NCI-H774 (cell line): ENCODE results near the gene KCTD10.
"Not testable (repeated sequence)": the region's sequence is repeated elsewhere in the genome, so short reads cannot be mapped to it uniquely, and the experiment has no call there.

ENCODE experiments used
- DNase-seq: peaks from one replicate; lab custom pipeline; 2025; lab: John Stamatoyannopoulos, UW

KCTD10 gene

DNA sequence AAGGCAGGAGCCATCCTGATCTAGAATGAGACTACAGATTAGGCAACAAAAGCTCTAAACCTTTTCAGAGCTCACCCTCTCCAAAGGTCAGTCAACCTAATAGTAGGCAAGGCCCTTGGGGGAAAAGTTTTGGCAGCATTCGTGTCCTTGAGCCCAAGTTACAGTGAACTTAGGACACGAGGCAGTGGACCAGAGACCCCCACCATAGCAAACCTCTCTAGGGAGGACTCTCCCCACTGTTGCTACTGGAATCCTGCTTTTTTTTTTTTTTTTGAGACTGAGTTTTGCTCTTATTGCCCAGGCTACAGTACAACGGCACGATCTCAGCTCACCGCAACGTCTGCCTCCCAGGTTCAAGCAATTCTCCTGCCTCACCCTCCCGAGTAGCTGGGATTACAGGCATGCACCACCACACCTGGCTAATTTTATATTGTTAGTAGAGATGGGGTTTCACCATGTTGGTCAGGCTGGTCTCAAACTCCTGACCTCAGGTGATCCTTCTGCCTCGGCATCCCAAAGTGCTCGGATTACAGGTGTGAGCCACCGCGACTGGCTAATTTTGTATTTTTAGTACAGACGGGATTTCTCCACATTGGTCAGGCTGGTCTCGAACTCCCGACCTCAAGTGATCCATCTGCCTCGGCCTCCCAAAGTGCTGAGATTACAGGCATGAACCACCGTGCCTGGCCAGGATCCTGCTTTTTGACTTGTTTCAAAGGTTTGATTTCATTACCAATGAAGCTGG is 3.4 kb downstream of the KCTD10 start:
- DNase-seq, result not testable (repeated sequence)

DNA sequence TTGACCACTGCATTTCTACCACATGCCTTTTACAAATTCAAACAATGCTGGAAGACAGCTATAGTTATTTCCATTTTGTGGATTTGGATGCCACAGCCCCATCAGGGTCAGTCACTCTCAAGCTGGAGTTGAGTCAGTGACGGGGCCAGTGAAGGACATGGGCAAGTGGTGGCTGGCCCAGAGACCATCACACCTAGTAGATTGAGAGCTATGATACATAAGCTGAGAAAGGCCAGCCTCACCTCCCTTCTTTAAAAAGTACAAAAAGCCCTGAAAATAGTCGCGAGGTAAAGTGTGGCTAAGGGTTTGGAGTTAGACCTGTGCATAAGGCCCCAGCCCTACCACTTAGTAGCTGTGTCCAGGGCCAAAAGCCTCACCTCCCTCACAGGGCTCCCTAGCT is 4.1 kb downstream of the KCTD10 start:
- no peak for DNase-seq

DNA sequence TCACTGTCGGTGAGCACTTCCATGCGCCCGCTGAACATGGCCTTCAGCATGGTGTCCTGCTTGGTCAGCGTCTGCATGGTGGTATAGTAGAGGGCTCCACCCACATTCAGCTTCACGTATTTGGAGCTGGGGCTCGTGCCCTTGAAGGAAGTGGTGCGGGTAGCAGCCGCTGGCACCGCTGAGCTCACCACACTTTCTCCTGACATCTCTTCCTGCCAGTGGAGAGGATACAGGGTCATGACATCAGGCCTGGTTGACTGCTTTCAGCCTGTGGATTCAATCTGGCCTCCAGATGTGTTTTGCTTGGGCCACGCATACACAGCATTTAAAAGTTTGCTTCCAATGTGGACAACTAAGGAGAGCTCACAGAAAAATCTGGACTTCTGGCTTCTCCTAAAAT is 7.6 kb downstream of the KCTD10 start:
- DNase-seq, result no peak

DNA sequence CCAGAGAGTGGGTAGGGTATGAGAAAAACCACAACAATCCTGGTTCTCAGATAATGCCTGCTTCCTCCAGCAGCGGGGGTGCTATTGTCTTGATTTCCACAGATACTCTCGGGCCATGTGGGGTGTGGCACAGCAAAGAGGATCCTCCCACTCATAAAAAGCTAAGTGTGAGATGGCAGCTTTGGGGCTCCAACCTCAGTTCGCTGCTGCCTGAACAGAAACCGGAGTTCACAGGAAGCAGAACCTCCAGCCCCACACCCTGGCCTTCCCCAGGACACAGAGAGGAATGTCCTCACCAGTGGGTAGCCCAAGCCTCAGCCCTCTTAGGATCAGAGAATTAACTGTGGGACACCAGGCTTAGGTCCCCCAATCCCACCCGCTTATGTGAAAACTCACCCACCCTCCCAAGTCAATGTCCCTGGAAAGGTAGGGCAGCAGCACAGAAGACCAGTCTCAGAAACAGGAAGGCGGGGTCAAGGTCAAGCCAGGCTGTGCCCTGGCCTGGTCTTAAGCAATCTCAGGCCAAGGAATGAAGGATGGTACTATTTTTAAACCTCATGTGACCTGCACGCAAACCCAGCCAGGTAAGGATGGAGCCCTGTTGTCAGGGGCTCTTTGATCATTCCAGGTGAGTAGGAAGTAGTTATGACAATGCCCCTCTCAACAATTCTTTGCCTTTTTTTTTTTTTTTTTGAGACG is 9.0 kb downstream of the KCTD10 start:
- no peak for DNase-seq

DNA sequence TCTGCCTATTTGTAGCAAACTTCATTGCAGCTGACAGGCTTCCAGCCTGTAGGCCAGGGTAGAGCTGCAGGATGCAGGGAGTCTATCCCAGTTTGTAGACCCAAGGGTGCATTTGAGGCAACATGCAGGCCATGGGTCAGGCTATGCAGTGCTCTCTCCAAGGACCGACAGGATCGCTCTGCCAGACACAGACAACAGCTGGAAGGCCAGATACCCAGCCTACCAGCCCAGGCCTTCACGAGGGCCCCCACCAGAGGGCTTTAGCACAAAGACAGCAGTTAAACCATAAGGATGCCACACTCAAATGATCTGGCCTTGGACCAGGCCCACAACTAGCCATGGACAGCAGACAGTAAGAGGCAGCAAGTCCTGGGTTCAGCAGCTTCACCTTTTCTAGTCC is 10.3 kb downstream of the KCTD10 start:
- no peak for DNase-seq

DNA sequence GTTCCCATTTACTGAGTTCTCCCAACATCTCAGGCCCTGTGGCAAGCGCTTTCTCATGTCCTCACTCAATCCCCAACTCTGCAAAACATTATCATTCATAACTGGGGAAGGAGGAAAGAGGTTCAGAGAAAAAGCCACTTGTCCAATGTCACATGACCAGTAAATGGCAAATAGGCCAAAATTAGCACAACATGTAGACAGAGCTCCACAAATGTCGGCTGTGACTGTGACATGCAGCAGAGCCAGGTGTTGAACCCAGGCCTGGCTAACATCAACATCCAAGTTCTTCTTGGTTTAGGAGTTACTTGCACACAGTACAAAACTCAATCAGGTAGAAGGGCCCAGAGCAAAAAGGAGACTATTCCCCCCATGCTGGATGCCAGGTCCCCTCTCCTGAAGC is 10.8 kb downstream of the KCTD10 start:
- no peak for DNase-seq

DNA sequence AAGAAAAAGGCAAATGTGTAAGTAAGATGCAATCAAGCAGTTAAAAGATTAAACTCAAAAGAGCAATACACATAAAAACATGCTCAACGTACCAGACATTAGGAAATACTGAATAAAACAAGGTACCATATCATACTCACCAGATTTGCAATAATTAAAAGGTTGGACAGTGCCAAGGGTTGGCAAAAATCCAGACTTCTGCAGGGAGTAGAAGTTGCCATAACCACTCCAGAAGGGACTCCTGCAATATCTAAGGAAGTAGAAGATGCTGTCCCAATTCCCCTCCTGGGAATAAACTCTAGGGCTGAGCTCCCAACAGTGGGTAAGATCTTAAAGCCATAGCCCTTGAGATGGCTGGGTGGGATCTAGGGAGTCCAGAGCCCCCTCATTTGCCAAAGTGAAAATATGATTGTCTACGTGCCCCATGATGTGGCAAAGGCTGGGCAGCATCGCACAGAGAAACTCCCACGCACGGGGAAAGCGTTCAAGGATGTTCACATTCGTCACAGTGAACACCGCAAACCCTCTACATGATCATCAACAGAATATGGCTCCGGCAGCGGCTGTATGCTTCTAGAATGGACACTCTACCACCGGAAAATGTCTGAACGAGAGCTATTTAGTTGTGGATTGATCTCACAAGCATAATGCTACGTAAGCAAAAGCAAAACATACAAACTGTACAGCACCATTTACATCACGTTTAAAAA is 12.3 kb downstream of the KCTD10 start:
- no peak for DNase-seq

DNA sequence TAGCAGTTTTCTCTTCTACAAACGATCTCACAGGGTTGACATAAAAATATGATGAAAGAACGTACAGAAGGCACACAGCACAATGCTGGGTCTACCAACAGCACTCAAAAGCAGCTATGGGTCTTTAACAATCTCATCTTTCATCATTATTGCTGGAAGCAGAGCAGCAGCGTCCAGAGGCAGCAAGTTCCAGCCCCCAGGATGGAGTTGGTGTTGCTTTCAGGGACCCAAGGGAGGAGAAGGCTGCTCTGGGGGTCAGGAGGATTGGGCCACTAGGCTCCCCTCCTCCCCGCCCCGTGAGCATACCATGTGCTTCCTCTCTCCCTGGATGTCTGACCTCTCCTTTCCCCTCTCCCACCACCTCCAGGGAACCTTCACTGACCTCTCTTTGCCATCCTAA is 13.3 kb downstream of the KCTD10 start:
- no peak for DNase-seq

DNA sequence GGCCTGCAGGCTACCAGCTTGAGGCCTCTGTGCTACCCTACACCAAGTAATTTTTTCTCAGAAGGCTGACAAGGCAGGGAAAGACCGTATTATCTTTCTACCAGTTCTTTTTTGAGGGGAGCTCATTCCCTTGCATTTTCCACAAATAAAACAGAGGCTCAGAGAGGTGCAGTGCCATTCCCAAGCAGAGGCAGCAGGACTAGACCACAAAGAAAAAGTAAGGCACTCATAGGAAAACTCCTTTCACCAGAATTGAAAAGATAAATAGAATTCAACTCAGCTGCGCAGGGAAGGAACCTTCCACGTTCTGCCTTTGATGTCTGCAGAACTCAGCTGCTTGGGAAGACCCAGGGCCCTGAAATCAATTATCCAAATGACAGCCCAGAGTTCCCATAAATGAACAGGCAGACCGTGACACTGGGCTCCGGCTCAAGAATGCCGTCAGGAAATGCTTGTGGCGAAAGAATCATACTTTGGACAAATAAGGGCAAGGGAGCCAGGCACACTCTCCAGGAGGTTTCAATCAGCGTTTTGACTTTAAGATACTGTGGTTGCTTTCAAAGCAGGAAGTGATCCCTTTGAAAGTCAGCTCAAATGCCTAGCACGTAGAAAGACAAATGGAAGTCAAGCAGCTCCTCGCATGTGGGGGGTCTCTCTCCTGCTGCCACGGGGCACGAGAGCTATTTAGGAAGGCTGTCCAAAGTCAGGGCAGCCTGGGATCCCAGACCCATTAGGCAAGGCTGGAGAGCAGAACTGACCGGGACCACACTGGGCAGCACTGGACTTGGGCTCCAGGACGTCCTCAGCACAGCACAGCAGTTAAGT is 14.0 kb downstream of the KCTD10 start:
- no peak for DNase-seq

DNA sequence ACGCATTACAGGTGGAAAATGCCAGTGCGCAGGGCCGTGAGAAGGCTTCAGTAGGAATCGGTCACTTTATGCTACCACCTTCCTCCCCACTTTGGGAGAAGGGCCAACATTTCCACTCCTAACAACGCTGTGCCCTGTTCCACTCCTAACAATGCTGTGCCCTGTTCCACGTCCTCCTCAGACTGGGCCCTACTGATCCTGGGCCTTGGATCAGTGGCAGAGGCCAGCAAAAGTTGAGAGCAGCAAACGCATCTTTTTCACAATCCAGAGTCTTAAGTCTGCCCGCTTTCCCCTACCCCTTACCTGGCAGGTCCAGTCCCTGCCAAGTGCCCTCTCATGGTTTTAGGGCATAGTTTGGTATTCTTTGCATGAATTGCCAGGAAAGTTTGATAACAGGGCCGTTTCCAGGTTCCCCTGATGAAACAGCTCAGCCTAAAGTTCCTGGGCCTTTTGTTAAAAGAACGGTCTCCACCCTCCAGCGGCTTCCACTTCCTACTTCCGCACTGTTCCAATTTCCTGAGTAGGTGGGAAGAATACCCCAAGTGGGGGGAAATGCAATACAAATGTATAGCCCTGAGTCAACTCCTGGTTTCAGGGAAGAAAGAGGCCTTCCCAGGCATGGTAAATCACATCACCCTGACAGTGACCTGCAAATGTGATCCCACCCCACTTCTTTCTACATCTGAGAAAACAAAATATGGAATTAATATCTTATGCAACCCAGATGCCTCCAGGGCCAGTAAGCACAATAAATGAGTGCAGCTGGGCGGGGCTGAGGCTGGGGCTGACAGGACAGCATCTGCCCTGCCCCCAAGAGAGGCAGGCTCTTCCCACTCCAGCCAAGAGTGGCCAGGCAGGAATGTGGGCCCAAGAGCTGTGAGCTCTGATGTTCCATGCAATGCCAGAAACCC is 15.0 kb downstream of the KCTD10 start:
- DNase-seq, result no peak

DNA sequence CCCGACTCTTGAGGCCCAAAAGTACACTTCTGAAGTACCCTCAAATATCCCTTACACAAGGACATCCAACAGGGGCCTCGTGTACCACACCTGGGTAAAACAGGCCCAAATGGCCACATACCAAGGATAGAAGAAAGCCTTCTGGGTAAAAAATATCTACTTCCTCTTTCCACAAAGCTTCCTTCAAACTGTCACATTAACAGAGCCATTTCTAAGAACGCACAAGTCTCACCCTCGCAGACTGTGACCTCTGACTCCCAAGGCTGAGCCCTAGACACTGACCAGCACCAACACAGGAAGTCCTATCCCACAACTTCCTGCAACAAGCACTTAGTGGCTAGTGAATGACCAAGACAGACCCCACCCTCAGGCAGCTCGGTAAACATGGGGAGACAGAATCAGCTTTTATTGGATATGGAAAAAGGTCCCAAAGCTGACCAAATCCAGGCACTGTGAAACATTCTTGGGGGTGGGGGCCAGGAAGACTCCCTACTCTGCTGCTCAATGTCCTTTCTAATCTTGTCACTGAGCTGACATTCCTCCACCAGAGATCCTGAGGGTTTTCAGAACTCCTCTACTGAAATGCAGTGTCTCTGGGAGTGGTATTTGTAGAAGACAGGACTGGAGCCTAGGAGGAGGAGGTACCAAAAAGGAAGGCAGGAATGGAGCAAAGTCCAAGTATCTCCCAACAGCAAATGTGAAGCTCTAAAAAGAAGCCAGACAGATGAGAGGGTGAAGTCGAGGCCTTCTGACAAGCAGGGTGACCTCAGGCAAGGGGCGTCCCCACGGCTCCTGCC is 15.9 kb downstream of the KCTD10 start:
- DNase-seq, result no peak

DNA sequence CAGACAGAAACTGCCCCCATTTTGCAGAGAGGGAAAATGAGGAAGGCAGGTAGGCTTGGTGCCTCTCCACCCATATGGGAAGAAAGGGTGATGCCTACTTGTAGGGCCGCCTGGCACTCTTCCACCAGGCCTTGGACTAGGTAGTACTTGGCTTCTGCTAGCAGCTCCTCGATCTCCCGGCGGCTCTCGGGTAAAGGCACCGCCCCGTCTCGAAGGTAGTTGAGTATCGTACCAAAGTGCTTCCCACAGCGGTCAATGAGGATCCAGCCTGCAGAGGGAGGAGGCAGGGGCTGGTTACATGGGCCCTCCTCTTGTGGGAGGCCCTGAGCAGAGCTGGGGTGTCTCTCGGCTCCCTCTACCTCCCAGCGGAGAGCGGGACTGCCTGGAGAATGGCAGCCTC is 16.6 kb downstream of the KCTD10 start:
- DNase-seq, result no peak

DNA sequence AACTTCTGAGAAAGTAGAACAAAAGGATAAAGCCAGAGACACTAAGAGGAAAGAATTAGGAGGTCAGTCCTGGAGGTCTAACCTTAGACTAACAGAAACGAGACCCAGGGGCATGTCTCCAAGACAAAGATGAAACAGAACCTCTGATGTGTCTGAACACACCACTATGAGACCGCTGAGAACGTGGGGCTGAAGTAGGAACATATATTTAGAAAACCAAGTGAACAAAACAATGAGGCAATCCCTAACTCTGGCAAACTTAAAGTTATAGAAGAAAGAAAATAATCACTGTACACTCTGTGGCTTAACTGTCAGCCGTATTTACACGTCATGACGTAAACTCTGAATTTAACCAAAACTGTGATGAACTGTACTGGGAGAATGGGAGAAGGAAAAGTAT is 17.9 kb downstream of the KCTD10 start:
- no peak for DNase-seq

DNA sequence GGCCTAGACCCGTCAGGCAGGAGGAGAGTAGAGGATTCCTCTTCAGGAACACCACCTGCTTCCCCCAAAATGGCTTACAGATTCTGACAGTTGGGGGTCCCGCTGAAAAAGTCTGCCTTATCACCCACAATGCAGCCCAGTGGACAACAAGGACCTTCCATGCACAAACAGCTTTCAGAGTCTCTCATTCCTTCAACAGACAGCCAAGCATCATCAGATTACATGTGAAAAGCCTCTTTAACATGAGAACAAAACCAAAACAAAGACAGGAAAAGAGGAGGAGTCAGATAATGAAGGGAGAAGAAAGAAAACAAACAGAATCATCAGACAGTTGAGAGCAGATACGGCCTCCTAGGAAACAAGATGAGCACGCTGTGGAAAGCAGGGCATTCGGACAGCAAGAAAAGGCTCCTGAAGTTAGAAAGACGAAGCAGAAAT is 18.3 kb downstream of the KCTD10 start:
- DNase-seq, result no peak

DNA sequence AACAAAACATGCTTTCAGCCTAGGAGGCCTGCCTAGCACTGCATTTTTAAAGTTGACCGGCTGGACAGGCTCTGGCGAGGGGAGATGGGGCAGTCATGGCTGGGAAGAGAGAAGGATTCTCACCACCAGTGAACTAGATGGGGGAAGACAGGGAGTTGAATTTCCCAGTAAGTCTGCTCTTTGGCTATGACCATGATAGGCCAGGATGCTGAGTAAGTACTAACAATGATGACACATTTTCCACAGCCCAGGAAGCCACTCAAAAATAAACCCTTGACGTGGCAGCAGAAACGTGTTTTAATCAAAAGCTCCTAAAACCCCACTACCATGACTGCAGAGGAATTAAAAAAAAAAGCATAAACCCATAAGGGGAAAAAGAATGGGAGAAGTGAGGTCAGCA is 19.0 kb downstream of the KCTD10 start:
- no peak for DNase-seq

DNA sequence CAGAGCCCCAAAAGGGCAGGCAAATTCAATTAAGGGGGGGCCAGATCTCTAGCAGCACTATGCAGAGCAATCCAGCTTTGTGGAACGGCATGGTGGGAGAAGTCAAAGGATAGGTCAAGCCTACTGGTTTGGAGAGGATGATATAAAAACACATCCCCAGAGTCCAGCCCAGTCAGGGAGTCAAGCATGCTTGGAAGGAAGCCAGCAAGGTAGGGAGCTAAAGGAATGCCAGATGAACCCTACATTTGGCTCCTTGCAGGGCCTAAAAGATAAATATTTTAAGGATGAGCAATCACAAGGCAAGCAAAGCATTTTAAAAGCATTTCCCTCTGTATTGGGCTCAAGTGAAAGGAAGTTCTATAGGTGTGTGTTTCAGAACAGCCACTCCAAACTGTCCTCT is 21.4 kb downstream of the KCTD10 start:
- DNase-seq, result no peak

DNA sequence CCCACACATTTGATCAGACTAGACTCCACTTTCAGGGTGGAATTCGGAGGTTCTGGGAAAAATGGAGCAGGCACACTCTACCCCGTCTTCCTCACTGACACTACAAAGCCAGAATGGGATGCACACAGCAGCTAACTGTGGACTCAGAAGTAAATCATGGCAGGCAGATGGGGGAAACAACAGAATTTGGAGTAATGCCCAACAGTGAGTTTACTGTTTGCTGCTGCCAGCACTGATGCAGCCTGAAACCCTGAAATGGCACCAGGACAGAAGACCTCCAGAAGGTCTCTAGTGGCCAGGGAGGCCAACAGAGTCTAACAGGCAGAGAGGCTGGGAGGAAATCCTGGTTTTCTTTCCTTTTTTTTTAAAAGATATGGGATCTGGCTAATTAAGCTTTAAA is 24.6 kb downstream of the KCTD10 start:
- no peak for DNase-seq

DNA sequence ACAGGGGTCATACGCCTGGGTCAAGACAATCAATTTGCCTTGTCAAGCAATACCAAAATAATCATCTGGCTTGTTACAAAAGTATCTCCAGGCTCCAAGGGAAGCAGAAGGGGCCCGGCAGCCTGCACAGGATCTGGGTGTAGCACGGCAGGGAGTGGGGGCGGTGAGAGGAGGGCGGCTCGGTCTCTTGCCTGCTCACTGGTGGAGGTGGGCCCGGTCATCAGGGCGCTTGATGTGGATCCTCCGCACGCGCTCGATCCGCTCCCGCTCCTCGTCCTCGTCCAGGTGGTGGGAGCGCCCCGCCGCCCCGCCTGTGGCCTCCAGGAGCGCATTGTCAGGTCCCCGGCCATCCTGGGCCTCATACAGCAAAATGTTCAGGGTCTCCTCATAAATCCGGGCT is 25.7 kb downstream of the KCTD10 start:
- no peak for DNase-seq

DNA sequence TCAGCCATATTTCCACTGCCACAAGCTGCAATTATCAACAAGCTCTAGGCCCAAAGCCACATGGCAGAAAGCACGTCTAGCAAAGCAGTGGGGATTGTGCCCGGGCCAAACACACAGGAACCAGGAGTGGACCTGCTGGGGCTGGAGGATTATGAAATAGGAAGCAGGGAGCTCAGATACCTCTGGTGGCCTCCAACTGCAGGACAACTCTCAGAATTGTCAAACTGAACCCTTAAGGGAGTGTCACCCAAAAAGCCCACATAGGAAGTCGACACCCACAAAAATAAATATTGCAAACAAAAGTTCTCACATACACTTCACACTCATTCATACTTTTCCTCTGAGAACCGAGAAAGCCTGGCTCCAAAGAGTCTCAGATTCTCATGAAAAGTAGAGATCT is 26.1 kb downstream of the KCTD10 start:
- no peak for DNase-seq

DNA sequence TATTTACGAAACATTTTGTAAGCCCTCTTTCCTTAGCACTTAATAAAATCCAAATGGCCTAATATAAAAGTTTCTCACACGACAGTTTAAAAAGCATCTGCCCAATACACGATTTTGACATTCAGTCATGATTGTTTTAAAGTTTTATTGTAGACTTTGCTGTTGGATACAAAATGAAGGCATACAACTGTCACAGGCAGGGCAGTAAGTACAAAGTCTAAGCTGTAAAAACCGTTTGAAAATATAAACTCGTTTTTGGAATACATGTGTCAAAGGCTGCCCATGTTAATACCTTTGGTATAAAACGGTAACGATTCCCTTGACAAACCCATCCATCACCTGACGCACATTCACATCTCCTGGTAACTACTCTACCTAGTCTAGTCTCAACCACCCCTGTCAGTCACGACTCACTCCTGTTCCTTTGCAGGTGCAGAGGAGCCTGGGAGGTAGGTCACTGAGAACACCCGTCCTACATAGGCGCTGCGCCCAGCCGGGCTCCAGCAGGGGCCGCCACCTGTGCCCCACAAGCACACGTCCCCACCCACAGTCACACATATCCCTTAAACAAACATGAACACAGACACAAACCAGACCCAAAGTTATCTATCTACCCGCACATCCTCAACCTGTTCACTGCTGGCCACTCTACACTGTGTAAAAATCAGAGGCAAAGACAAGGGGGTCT is 27.1 kb downstream of the KCTD10 start:
- DNase-seq, result no peak
